Natural killer cell (primary cell): ENCODE data around the gene PTH2. TPM values are rescaled to one million over a fixed set of nuclear protein-coding genes. Genes with fewer than 3 reads are reported as not detected.
"Not testable (repeated sequence)": the region's sequence is repeated elsewhere in the genome, so short reads cannot be mapped to it uniquely, and the experiment has no call there.

Experiments used
- ATAC-seq, 3 donors: fragments of 150-1000 bp in 2 of 3; fragments of 200-7000 bp in 1 of 3; cut with Tn5 transposase; 1 replicate in 1 of 3; 2 replicates in 2 of 3; pipeline ENCODE4 v1.10.0; 2021; ENCODE audit warnings: mild to moderate bottlenecking in 2 of 3, moderate library complexity in 2 of 3
- DNase-seq, 2 donors: peaks; one replicate each; pipeline versions ENCODE4 v3.0.0 to v3.0.0-alpha.2; 2013 to 2021; ENCODE audit warnings: mixed read lengths in 1 of 2
- H3K27ac ChIP-seq: one replicate; pipeline ENCODE4 v1.5.1; 2013; ENCODE audit warnings: mild to moderate bottlenecking, low read length
- H3K27me3 ChIP-seq: one replicate; pipeline ENCODE4 v1.6.1; 2013; ENCODE audit warnings: low read length; ENCODE audit not compliant: control insufficient read depth, insufficient read depth
- H3K36me3 ChIP-seq: one replicate; pipeline ENCODE4 v1.6.1; 2013; ENCODE audit warnings: low read length; ENCODE audit not compliant: control insufficient read depth, insufficient read depth
- H3K4me1 ChIP-seq: one replicate; pipeline ENCODE4 v1.6.1; 2013; ENCODE audit warnings: low read length; ENCODE audit not compliant: control insufficient read depth, insufficient read depth
- H3K4me3 ChIP-seq: one replicate; pipeline ENCODE4 v1.5.1; 2013; ENCODE audit warnings: low read length
- H3K9me3 ChIP-seq: one replicate; pipeline ENCODE4 v1.6.1; 2013; ENCODE audit warnings: low read length; ENCODE audit not compliant: control insufficient read depth, insufficient read depth
- H3K27ac Mint-ChIP-seq, 2 donors: one replicate each; pipeline ENCODE4 v1.8.0; 2022; ENCODE audit warnings: mild to moderate bottlenecking in 2 of 2, mixed read lengths in 2 of 2, moderate library complexity in 1 of 2
- H3K27me3 Mint-ChIP-seq, 2 donors: one replicate each; pipeline ENCODE4 v1.8.0; 2022; ENCODE audit warnings: low read depth in 2 of 2, mixed read lengths in 2 of 2
- H3K36me3 Mint-ChIP-seq: one replicate; pipeline ENCODE4 v1.8.0; 2022; ENCODE audit warnings: mixed read lengths
- H3K4me1 Mint-ChIP-seq, 2 donors: one replicate each; pipeline ENCODE4 v1.8.0; 2022; ENCODE audit warnings: mixed read lengths in 2 of 2
- H3K4me3 Mint-ChIP-seq: one replicate; pipeline ENCODE4 v1.8.0; 2022; ENCODE audit warnings: mild to moderate bottlenecking, moderate library complexity, mixed read lengths
- H3K9me3 Mint-ChIP-seq, 2 donors: one replicate each; pipeline ENCODE4 v1.8.0; 2022; ENCODE audit warnings: mixed read lengths in 2 of 2
- CTCF ChIP-seq: fragments of 200-600 bp; IDR thresholded peaks from one replicate; pipeline ENCODE4 v1.8.0; 2022; ENCODE audit warnings: antibody characterized with exemption
- WGBS: methylation state at CpG from one replicate; pipeline ENCODE4 v1.1.7; 2013; ENCODE audit warnings: missing lambda C conversion rate; ENCODE audit not compliant: insufficient coverage; 5-methylcytosine and 5-hydroxymethylcytosine counted together
- intact Hi-C: fragments of 100-400 bp; cut with micrococcal nuclease; formaldehyde crosslinking; loops from one replicate; pipeline ENCODE4 v1.14.2; 2022
- total RNA-seq, 4 donors: library from RNA; stranded (reverse); fragments of 120-200 nt in 1 of 4; gene quantifications; one replicate each; pipeline versions ENCODE4 v1.2.3 to v1.2.4, GENCODE V29; 2013 to 2022

Gene PTH2
- total RNA-seq, 3 donors from 2014 or later (not counting 1 experiment from before 2014, with no cell fraction given): not detected

GRCh38 chr19:49445997-49446396 lies 22.8 kb upstream of the PTH2 start:
- no peak overlapping the region for H3K27ac ChIP-seq
- H3K27me3 ChIP-seq: peaks cover 13% of the 10 kb centered on the region
- H3K4me3 Mint-ChIP-seq: no peak overlapping the region
- H3K36me3 ChIP-seq: peaks cover 31% of the 10 kb centered on the region
- no peaks in the 10 kb centered on the region for H3K9me3 Mint-ChIP-seq
- DNase-seq (no peak), ATAC-seq (no peak)
- no peaks in the 10 kb centered on the region for H3K9me3 ChIP-seq
- TF ChIP-seq CTCF: no peak
- peaks cover 36 to 55% of the 10 kb centered on the region in 2 donors for H3K4me1 Mint-ChIP-seq
- peaks cover 40% of the 10 kb centered on the region for H3K4me1 ChIP-seq
- intact Hi-C loops: no loop called here
- H3K36me3 Mint-ChIP-seq: no peaks in the 10 kb centered on the region
- 75% methylated on average over 3 of the region's 3 CpGs for WGBS
- peak overlapping the region in 1 of 2 donors; percentile 20 for H3K27ac Mint-ChIP-seq
- no peak overlapping the region for H3K4me3 ChIP-seq
- peaks cover 12% of the 10 kb centered on the region in 2 donors for H3K27me3 Mint-ChIP-seq

- WGBS: 87% methylated on average over 5 of the region's 5 CpGs
Measured at GRCh38 chr19:49444100-49444700, 21.0 kb upstream of the PTH2 start.

GRCh38 chr19:49443366-49444099 lies 20.3 kb upstream of the PTH2 start:
- ATAC-seq (peak; percentile 92 to 97 (median 93)), DNase-seq (peak; percentile 92 to 97)
- H3K27ac ChIP-seq: peak overlapping the region; percentile 64
- H3K4me3 ChIP-seq: peak overlapping the region; percentile 52
- H3K4me3 Mint-ChIP-seq: peak overlapping the region; percentile 83
- H3K36me3 ChIP-seq: peaks cover 18% of the 10 kb centered on the region
- H3K27me3 Mint-ChIP-seq: peaks cover 35 to 36% of the 10 kb centered on the region in 2 donors
- H3K9me3 Mint-ChIP-seq: no peaks in the 10 kb centered on the region
- peaks cover 32% of the 10 kb centered on the region for H3K4me1 ChIP-seq
- under 1% methylated on average over 47 of the region's 47 CpGs for WGBS
- no peaks in the 10 kb centered on the region for H3K36me3 Mint-ChIP-seq
- no peaks in the 10 kb centered on the region for H3K9me3 ChIP-seq
- intact Hi-C loops: loop anchor here (1.0 kb wide), 5 partner anchors 8 to 217 kb away; partner anchors contain the start of gene PIH1D1
- H3K27ac Mint-ChIP-seq: peak overlapping the region; percentile 69 to 88
- TF ChIP-seq CTCF: peak; percentile 81
- H3K27me3 ChIP-seq: peaks cover 33% of the 10 kb centered on the region
- H3K4me1 Mint-ChIP-seq: peaks cover 22 to 48% of the 10 kb centered on the region in 2 donors

More at GRCh38 chr19:49444100-49444700, 21.0 kb upstream of the PTH2 start:
- H3K27me3 Mint-ChIP-seq: peaks cover 28 to 30% of the 10 kb centered on the region in 2 donors
- intact Hi-C loops, H3K4me3 ChIP-seq, H3K9me3 ChIP-seq, H3K27ac ChIP-seq, H3K9me3 Mint-ChIP-seq, ATAC-seq, DNase-seq, H3K36me3 Mint-ChIP-seq: not testable (repeated sequence)
- peaks cover 28% of the 10 kb centered on the region for H3K27me3 ChIP-seq
- peaks cover 32% of the 10 kb centered on the region for H3K4me1 ChIP-seq
- peak overlapping the region; percentile 69 to 88 for H3K27ac Mint-ChIP-seq
- peaks cover 25% of the 10 kb centered on the region for H3K36me3 ChIP-seq
- H3K4me1 Mint-ChIP-seq: peaks cover 26 to 51% of the 10 kb centered on the region in 2 donors
- H3K4me3 Mint-ChIP-seq: peak overlapping the region; percentile 83

- peak overlapping the region; percentile 83 for H3K4me3 Mint-ChIP-seq
- peaks cover 41 to 43% of the 10 kb centered on the region in 2 donors for H3K27me3 Mint-ChIP-seq
- H3K4me1 Mint-ChIP-seq: peaks cover 17 to 42% of the 10 kb centered on the region in 2 donors
- no peaks in the 10 kb centered on the region for H3K36me3 Mint-ChIP-seq
- Histone ChIP-seq H3K27me3 (peaks cover 40% of the 10 kb centered on the region), H3K4me3 (peak overlapping the region; percentile 52), H3K36me3 (peaks cover 12% of the 10 kb centered on the region), H3K9me3 (no peaks in the 10 kb centered on the region), H3K27ac (no peak overlapping the region), H3K4me1 (peaks cover 32% of the 10 kb centered on the region)
- intact Hi-C loops: loop anchor here (1.0 kb wide), 5 partner anchors 8 to 217 kb away; partner anchors contain the start of gene PIH1D1
- peak overlapping the region; percentile 69 to 88 for H3K27ac Mint-ChIP-seq
- H3K9me3 Mint-ChIP-seq: no peaks in the 10 kb centered on the region
- ATAC-seq (peak; percentile 7 to 15 (median 8)), DNase-seq (peak in 1 of 2 donors; percentile 62)
- no peak for TF ChIP-seq CTCF
- under 1% methylated on average over 43 of the region's 43 CpGs for WGBS
Measured at GRCh38 chr19:49442771-49443365, 19.6 kb upstream of the PTH2 start.
